ENCODE results near the gene TMEM72.

The TMEM72 gene

GRCh38 chr10:44921061-44921460 is 9.9 kb downstream of the TMEM72 start:
- no peak for DNase-seq

GRCh38 chr10:44921506-44921905 is 10.4 kb downstream of the TMEM72 start:
- no peak for DNase-seq

GRCh38 chr10:44922021-44922420 is 10.9 kb downstream of the TMEM72 start:
- no peak for DNase-seq

GRCh38 chr10:44922796-44923545 is 11.8 kb downstream of the TMEM72 start:
- DNase-seq: no peak

- no peak for DNase-seq
Measured at GRCh38 chr10:44923611-44924010, 12.5 kb downstream of the TMEM72 start.

- DNase-seq: no peak
Measured at GRCh38 chr10:44924261-44925040, 13.3 kb downstream of the TMEM72 start.

- DNase-seq: no peak
Measured at GRCh38 chr10:44925224-44925623, 14.1 kb downstream of the TMEM72 start.

- DNase-seq: no peak
Measured at GRCh38 chr10:44925811-44926750, 14.9 kb downstream of the TMEM72 start.

GRCh38 chr10:44926751-44927351 is 15.7 kb downstream of the TMEM72 start:
- DNase-seq: no peak

- DNase-seq: no peak
Measured at GRCh38 chr10:44927352-44927751, 16.2 kb downstream of the TMEM72 start.

- DNase-seq: no peak
Measured at GRCh38 chr10:44928462-44928861, 17.3 kb downstream of the TMEM72 start.

- DNase-seq: no peak
Measured at GRCh38 chr10:44929356-44930255, 18.5 kb downstream of the TMEM72 start.

- no peak for DNase-seq
Measured at GRCh38 chr10:44930904-44931620, 19.9 kb downstream of the TMEM72 start.

- DNase-seq: no peak
Measured at GRCh38 chr10:44931621-44932516, 20.7 kb downstream of the TMEM72 start.

- peak; percentile 79 for DNase-seq
Measured at GRCh38 chr10:44932517-44933450, 21.6 kb downstream of the TMEM72 start.

GRCh38 chr10:44933451-44934321 is 22.5 kb downstream of the TMEM72 start:
- DNase-seq: no peak

- DNase-seq: no peak
Measured at GRCh38 chr10:44934416-44935200, 23.5 kb downstream of the TMEM72 start.
